Mesenchymal stem cell (in vitro differentiated cells and primary cell): ENCODE data around the gene OVCH1.
A peak's percentile ranks its signal among the peaks of the same experiment; 100 is the strongest.

ENCODE experiments used
- DNase-seq: peaks from one replicate; pipeline ENCODE4 v3.0.0-alpha.2; 2013
- H2AFZ ChIP-seq: one replicate; pipeline ENCODE4 v1.6.1; 2013; ENCODE audit warnings: low read depth, mild to moderate bottlenecking, control low read depth, inconsistent platforms, low read length, moderate library complexity
- H2AK5ac ChIP-seq: 2 replicates; pipeline ENCODE4 v1.6.1; 2013; ENCODE audit warnings: low read length, moderate library complexity, mild to moderate bottlenecking, inconsistent platforms; ENCODE audit not compliant: severe bottlenecking
- H2BK120ac ChIP-seq: one replicate; pipeline ENCODE4 v1.6.1; 2013; ENCODE audit warnings: low read depth, mild to moderate bottlenecking, inconsistent platforms, low read length, moderate library complexity
- H2BK12ac ChIP-seq, 2 experiments: one replicate each; pipeline ENCODE4 v1.6.1; 2013; ENCODE audit warnings: inconsistent platforms in 2 of 2, low read length in 2 of 2, mild to moderate bottlenecking in 2 of 2, moderate library complexity in 2 of 2, control low read depth in 1 of 2
- H2BK15ac ChIP-seq: one replicate; pipeline ENCODE4 v1.6.1; 2013; ENCODE audit warnings: mild to moderate bottlenecking, low read depth, inconsistent platforms; ENCODE audit not compliant: poor library complexity, severe bottlenecking
- H2BK5ac ChIP-seq: 2 replicates; pipeline ENCODE4 v1.6.1; 2013; ENCODE audit warnings: low read depth, mild to moderate bottlenecking, low read length, control low read depth, inconsistent platforms; ENCODE audit not compliant: poor library complexity, severe bottlenecking
- H3K14ac ChIP-seq, 2 experiments: one replicate each; pipeline ENCODE4 v1.6.1; 2013; ENCODE audit warnings: inconsistent platforms in 2 of 2, low read length in 2 of 2, control low read depth in 1 of 2, mild to moderate bottlenecking in 1 of 2, moderate library complexity in 1 of 2
- H3K18ac ChIP-seq, 2 experiments: one replicate each; pipeline ENCODE4 v1.6.1; 2013; ENCODE audit warnings: inconsistent platforms in 2 of 2, low read length in 2 of 2, control low read depth in 1 of 2, low read depth in 1 of 2, mild to moderate bottlenecking in 1 of 2
- H3K23ac ChIP-seq, 2 experiments: one replicate each; pipeline ENCODE4 v1.6.1; 2013; ENCODE audit warnings: inconsistent platforms in 2 of 2, low read length in 2 of 2, mild to moderate bottlenecking in 2 of 2, moderate library complexity in 2 of 2, control low read depth in 1 of 2
- H3K27ac ChIP-seq: 2 replicates; pipeline ENCODE4 v1.5.1; 2013; ENCODE audit warnings: mild to moderate bottlenecking, moderate library complexity, low read length, control low read depth, inconsistent platforms; ENCODE audit not compliant: poor library complexity, severe bottlenecking
- H3K27me3 ChIP-seq, 2 experiments: 2 replicates each; pipeline versions ENCODE4 v1.6.1 to v1.7.0; 2013; ENCODE audit warnings: low read length in 2 of 2, mild to moderate bottlenecking in 2 of 2, moderate library complexity in 2 of 2, control low read depth in 1 of 2, inconsistent platforms in 1 of 2; ENCODE audit not compliant: control insufficient read depth in 1 of 2, insufficient read depth in 1 of 2
- H3K36me3 ChIP-seq, 2 experiments: 2 replicates each; pipeline versions ENCODE4 v1.6.1 to v1.7.0; 2013; ENCODE audit warnings: low read length in 2 of 2, control low read depth in 1 of 2, inconsistent platforms in 1 of 2, low read depth in 1 of 2, mild to moderate bottlenecking in 1 of 2; ENCODE audit not compliant: insufficient read depth in 2 of 2, control insufficient read depth in 1 of 2
- H3K4ac ChIP-seq, 2 experiments: one replicate each; pipeline ENCODE4 v1.6.1; 2013; ENCODE audit warnings: inconsistent platforms in 2 of 2, low read length in 2 of 2, mild to moderate bottlenecking in 2 of 2, moderate library complexity in 2 of 2, control low read depth in 1 of 2, low read depth in 1 of 2
- H3K4me1 ChIP-seq: 2 replicates; pipeline ENCODE4 v1.6.1; 2013; ENCODE audit warnings: low read depth, low read length, control low read depth; ENCODE audit not compliant: control insufficient read depth, insufficient read depth
- H3K4me2 ChIP-seq: 2 replicates; pipeline ENCODE4 v1.6.1; 2013; ENCODE audit warnings: low read length, mild to moderate bottlenecking, inconsistent platforms; ENCODE audit not compliant: poor library complexity, severe bottlenecking
- H3K4me3 ChIP-seq, 2 experiments: 2 replicates each; pipeline versions ENCODE4 v1.5.1 to v1.7.0; 2013; ENCODE audit warnings: low read length in 2 of 2, mild to moderate bottlenecking in 2 of 2, control low read depth in 1 of 2, low read depth in 1 of 2; ENCODE audit not compliant: insufficient read depth in 1 of 2
- H3K79me1 ChIP-seq: replicated peaks from 2 replicates; pipeline ENCODE4 v1.6.1; 2013; ENCODE audit warnings: mild to moderate bottlenecking, control low read depth, low read length, inconsistent platforms; ENCODE audit not compliant: poor library complexity, severe bottlenecking
- H3K9ac ChIP-seq: 2 replicates; pipeline ENCODE4 v1.7.0; 2013; ENCODE audit warnings: mild to moderate bottlenecking, low read length, moderate library complexity
- H3K9me3 ChIP-seq: 2 replicates; pipeline ENCODE4 v1.7.0; 2013; ENCODE audit warnings: mild to moderate bottlenecking, low read length; ENCODE audit not compliant: control insufficient read depth
- H4K8ac ChIP-seq: one replicate; pipeline ENCODE4 v1.6.1; 2013; ENCODE audit warnings: inconsistent platforms, mild to moderate bottlenecking, low read length, moderate library complexity
- H4K91ac ChIP-seq: one replicate; pipeline ENCODE4 v1.6.1; 2013; ENCODE audit warnings: mild to moderate bottlenecking, low read length, inconsistent platforms
- WGBS: methylation state at CpG from one replicate; pipeline ENCODE4 v1.1.7; 2013; ENCODE audit warnings: mixed read lengths; 5-methylcytosine and 5-hydroxymethylcytosine counted together

The OVCH1 gene

GRCh38 chr12:29430716-29431044, 66.8 kb downstream of the OVCH1 start:
- Histone ChIP-seq H3K14ac (no peak overlapping the region), H3K18ac (no peak overlapping the region), H3K9ac (no peak overlapping the region), H3K27ac (no peak overlapping the region), H3K23ac (no peak overlapping the region), H2BK15ac (no peak overlapping the region), H3K9me3 (no peaks in the 10 kb centered on the region), H2BK120ac (no peak overlapping the region), H2BK12ac (no peak overlapping the region), H3K4ac (no peak overlapping the region), H3K4me1 (no peaks in the 10 kb centered on the region), H2AFZ (no peak overlapping the region), H2BK5ac (no peak overlapping the region), H3K27me3 (no peaks in the 10 kb centered on the region), H3K79me1 (no peaks in the 10 kb centered on the region), H4K8ac (no peak overlapping the region), H3K4me2 (no peak overlapping the region), H2AK5ac (no peak overlapping the region), H3K36me3 (no peaks in the 10 kb centered on the region), H4K91ac (no peak overlapping the region), H3K4me3 (no peak overlapping the region)
- DNase-seq: no peak
- WGBS: 64% methylated on average over 1 of the region's 2 CpGs

DNA sequence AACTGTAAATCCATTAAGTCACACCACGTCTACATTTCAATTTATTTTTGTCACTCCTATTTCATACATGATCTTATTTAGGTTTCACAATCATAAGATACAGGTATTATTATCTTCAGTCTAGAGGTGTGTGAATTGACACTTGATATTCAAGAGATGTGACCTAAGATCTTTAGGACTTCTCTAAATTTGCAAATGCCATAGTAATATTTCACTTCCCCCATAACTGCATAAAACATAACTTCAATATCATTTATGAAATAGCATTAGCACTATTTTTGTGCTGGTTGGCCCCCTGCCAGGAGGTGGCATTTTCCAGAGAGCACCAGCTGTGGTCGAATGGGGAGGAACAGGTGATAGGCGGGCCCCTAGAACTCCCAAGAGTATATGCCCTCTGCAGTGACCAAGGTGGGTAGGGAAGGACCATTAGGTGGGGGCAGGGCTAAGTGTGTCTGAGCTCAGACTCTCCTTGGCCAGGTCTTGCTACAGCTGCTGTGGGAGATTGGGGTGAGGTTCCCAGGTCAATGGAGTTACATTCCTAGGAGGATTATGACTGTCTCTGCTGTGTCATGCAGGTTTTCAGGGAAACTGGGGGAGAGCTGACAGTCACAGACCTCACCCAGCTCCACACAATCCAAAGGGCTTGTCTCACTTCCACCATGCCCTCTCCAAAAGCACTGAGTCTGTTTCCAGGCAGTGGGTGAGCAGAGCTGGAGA, 67.3 kb downstream of the OVCH1 start:
- H3K4me2 ChIP-seq: no peak overlapping the region
- no peaks in the 10 kb centered on the region for H3K27me3 ChIP-seq
- H3K18ac ChIP-seq: no peak overlapping the region
- H3K4ac ChIP-seq: no peak overlapping the region
- H4K8ac ChIP-seq: no peak overlapping the region
- H3K79me1 ChIP-seq: no peaks in the 10 kb centered on the region
- H3K27ac ChIP-seq: no peak overlapping the region
- no peak overlapping the region for H4K91ac ChIP-seq
- no peaks in the 10 kb centered on the region for H3K4me1 ChIP-seq
- H2BK12ac ChIP-seq: no peak overlapping the region
- H3K9me3 ChIP-seq: no peaks in the 10 kb centered on the region
- DNase-seq: no peak
- WGBS: 91% methylated on average over 2 of the region's 3 CpGs
- no peak overlapping the region for H2AFZ ChIP-seq
- no peak overlapping the region for H2AK5ac ChIP-seq
- H3K9ac ChIP-seq: no peak overlapping the region
- H3K4me3 ChIP-seq: no peak overlapping the region
- H2BK120ac ChIP-seq: no peak overlapping the region
- H2BK15ac ChIP-seq: no peak overlapping the region
- no peak overlapping the region for H2BK5ac ChIP-seq
- H3K14ac ChIP-seq: no peak overlapping the region
- no peaks in the 10 kb centered on the region for H3K36me3 ChIP-seq
- no peak overlapping the region for H3K23ac ChIP-seq

DNA sequence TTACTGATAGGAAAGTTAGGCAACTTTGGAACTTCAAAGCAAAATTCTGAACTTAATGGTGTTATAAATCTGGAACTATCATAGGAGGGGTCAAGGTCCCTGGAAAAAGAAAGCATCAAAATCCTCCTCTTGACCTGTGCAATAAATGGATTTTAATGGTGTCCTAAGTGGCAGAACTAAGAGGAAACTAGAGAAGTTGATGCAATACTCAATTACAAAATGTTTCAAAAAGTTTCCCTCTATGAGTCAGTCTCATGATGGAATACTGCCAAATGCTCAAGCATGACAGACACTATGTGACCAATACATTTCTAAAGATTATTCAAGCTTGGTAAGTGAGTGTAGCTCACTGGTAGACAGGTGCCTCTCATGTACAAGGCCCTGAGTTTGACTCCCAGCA, 68.9 kb downstream of the OVCH1 start:
- no peak overlapping the region for H2BK12ac ChIP-seq
- H4K91ac ChIP-seq: no peak overlapping the region
- no peak overlapping the region for H3K23ac ChIP-seq
- no peaks in the 10 kb centered on the region for H3K9me3 ChIP-seq
- no peak overlapping the region for H3K4me3 ChIP-seq
- H3K4me1 ChIP-seq: no peaks in the 10 kb centered on the region
- no peaks in the 10 kb centered on the region for H3K27me3 ChIP-seq
- no peak overlapping the region for H4K8ac ChIP-seq
- no peak overlapping the region for H2BK120ac ChIP-seq
- no peak overlapping the region for H2BK15ac ChIP-seq
- no peak overlapping the region for H3K27ac ChIP-seq
- H3K79me1 ChIP-seq: no peaks in the 10 kb centered on the region
- no peak overlapping the region for H3K9ac ChIP-seq
- no peak overlapping the region for H3K18ac ChIP-seq
- no peak overlapping the region for H3K4me2 ChIP-seq
- no peak overlapping the region for H2BK5ac ChIP-seq
- no peaks in the 10 kb centered on the region for H3K36me3 ChIP-seq
- H2AK5ac ChIP-seq: no peak overlapping the region
- no peak overlapping the region for H3K14ac ChIP-seq
- H2AFZ ChIP-seq: no peak overlapping the region
- H3K4ac ChIP-seq: no peak overlapping the region
- DNase-seq: peak; percentile 90

- Histone ChIP-seq H3K36me3 (no peaks in the 10 kb centered on the region), H3K4me2 (no peak overlapping the region), H3K9ac (no peak overlapping the region), H2BK12ac (no peak overlapping the region), H2BK15ac (no peak overlapping the region), H3K27ac (no peak overlapping the region), H2BK120ac (no peak overlapping the region), H3K79me1 (no peaks in the 10 kb centered on the region), H2AK5ac (no peak overlapping the region), H2BK5ac (no peak overlapping the region), H3K9me3 (no peaks in the 10 kb centered on the region), H3K4me3 (no peak overlapping the region), H4K91ac (no peak overlapping the region), H2AFZ (no peak overlapping the region), H4K8ac (no peak overlapping the region), H3K4me1 (no peaks in the 10 kb centered on the region), H3K4ac (no peak overlapping the region), H3K14ac (no peak overlapping the region), H3K18ac (no peak overlapping the region), H3K27me3 (no peaks in the 10 kb centered on the region), H3K23ac (no peak overlapping the region)
- peak; percentile 11 for DNase-seq
- 72% methylated on average over 4 of the region's 4 CpGs for WGBS
Measured at GRCh38 chr12:29427964-29428363, 69.5 kb downstream of the OVCH1 start.
